Lower leg skin (tissue), 3 donors: Measurements from ENCODE around the gene REV3L.

ENCODE experiments used
- CTCF ChIP-seq, 3 donors: fragments of 450-650 bp; IDR thresholded peaks; one replicate each; pipeline ENCODE4 v1.5.1; 2016; ENCODE audit warnings: antibody characterized with exemption in 3 of 3, mild to moderate bottlenecking in 3 of 3, moderate library complexity in 2 of 3
- POLR2A ChIP-seq, 2 donors: fragments of 450-650 bp; IDR thresholded peaks; one replicate each; pipeline ENCODE4 v1.6.1; 2016 to 2017; ENCODE audit warnings: antibody characterized with exemption in 2 of 2, mild to moderate bottlenecking in 1 of 2, moderate library complexity in 1 of 2

GRCh38 chr6:111403388-111403787, 79.6 kb downstream of the REV3L start:
- TF ChIP-seq CTCF (IDR thresholded peaks at IDR 0.05) (no peak), POLR2A (IDR thresholded peaks at IDR 0.05) (no peak)
